ENCODE results near the gene NLRC3. TPM values are rescaled to one million over a fixed set of nuclear protein-coding genes. Genes with fewer than 3 reads are reported as not detected.

NLRC3 gene
- total RNA-seq, 4 donors from 2014 or later: 0.70 to 4.0 (median 1.8) TPM

DNA sequence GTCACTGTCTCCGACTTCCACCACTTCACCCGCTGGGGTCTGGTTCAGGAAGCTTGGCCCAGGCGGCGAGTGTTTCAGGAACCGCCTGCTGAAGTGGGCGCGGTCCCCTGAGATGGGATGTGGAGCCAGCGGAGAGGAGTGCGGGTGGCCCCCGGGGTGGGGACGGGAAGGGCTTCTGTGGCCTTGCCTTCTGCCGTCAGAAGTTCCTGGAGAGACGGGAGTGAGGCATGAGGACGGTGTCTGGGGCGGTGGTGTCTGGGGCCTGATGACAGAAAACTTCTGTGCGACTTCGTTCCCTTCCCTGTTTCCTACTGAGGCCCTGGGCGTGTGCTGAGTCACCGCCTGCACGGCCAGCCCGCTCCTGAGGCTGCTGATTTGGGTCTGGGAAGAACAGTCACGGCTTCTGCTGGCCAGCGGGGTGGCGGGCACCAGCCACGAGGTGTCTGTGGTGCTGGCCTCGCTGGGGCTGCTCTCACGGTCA is 12.3 kb upstream of the NLRC3 start:
- DNase-seq: no peak
- Histone ChIP-seq H3K4me1 (peaks cover 0 to 23% (median 5%) of the 10 kb centered on the region in 3 donors), H3K36me3 (peaks cover 0 to 41% (median 0%) of the 10 kb centered on the region in 3 donors), H3K4me3 (no peak overlapping the region), H3K27ac (no peak overlapping the region), H3K27me3 (no peaks in the 10 kb centered on the region), H3K9me3 (no peaks in the 10 kb centered on the region)
- intact Hi-C loops (cut with DNase I): no loop called here
- no CpG with 5 or more reads among the region's 27 CpGs for WGBS, 2 donors
- no peak for TF ChIP-seq POLR2A (IDR thresholded peaks at IDR 0.05)
- TF ChIP-seq, protein P1, sequence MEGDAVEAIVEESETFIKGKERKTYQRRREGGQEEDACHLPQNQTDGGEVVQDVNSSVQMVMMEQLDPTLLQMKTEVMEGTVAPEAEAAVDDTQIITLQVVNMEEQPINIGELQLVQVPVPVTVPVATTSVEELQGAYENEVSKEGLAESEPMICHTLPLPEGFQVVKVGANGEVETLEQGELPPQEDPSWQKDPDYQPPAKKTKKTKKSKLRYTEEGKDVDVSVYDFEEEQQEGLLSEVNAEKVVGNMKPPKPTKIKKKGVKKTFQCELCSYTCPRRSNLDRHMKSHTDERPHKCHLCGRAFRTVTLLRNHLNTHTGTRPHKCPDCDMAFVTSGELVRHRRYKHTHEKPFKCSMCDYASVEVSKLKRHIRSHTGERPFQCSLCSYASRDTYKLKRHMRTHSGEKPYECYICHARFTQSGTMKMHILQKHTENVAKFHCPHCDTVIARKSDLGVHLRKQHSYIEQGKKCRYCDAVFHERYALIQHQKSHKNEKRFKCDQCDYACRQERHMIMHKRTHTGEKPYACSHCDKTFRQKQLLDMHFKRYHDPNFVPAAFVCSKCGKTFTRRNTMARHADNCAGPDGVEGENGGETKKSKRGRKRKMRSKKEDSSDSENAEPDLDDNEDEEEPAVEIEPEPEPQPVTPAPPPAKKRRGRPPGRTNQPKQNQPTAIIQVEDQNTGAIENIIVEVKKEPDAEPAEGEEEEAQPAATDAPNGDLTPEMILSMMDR (IDR thresholded peaks at IDR 0.05): no peak

DNA sequence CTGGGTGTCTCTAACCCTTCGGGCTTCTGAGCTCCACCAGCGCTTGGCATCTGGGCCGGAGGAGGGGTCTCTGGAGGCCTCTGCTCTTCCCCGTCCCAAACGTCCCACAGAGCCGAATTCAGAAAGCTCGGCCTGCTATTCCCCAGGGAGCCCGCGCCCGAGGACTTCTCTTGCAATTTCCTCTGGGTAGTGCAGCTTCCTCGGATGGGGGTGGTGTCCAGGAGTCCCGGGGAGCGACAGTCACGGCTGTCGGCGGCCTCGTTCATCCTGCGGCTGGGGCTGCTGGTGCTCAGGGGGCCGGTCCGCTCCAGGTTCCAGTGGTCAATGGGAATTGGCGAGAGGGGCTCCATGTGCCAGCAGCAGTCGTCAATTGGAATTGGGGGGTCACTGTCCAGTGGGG is 11.8 kb upstream of the NLRC3 start:
- 74 to 80% methylated on average over 1 to 9 of the region's 22 CpGs for WGBS, 2 donors
- intact Hi-C loops (cut with DNase I): no loop called here

DNA sequence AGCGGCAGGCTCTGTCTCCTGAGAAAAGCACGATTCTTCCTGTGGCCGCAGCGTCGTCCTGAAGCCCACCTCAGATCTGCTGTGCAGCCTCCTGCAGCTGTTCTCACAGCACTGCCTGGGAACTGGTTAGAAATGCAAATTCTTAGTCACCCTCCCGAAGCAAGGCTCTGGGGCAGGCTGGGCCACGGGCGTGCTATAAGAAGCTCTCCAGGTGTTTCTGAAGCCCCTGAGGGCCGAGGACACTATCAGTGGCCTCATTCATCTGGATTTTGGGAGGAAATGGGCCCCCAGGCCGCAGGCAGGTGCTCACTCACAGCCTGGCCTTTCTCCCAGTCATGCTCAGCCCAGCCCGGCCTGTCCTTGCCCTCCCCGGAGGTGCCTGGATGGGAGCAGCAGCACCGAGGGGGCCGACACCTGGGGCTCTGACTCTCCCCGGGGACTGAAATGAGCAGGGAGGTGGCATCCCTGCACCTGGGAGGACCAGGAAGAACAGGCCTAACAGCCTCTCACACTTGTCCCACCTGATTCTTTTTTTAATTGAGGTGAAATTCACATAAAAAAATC is 10.4 kb upstream of the NLRC3 start:
- intact Hi-C loops (cut with DNase I): no loop called here
- no peak for DNase-seq
- TF ChIP-seq, protein P1 (IDR thresholded peaks at IDR 0.05): no peak
- TF ChIP-seq POLR2A (IDR thresholded peaks at IDR 0.05): no peak
- Histone ChIP-seq H3K4me1 (peaks cover 0 to 23% (median 5%) of the 10 kb centered on the region in 3 donors), H3K27ac (no peak overlapping the region), H3K27me3 (no peaks in the 10 kb centered on the region), H3K4me3 (no peak overlapping the region), H3K9me3 (no peaks in the 10 kb centered on the region), H3K36me3 (peaks cover 0 to 54% (median 0%) of the 10 kb centered on the region in 3 donors)
- WGBS, 2 donors: 43 to 66% methylated on average over 3 to 6 of the region's 15 CpGs

More for the DNA sequence above, 11.8 kb upstream of the NLRC3 start:
- Histone ChIP-seq H3K36me3 (peaks cover 0 to 43% (median 0%) of the 10 kb centered on the region in 3 donors), H3K27me3 (no peaks in the 10 kb centered on the region), H3K9me3 (no peaks in the 10 kb centered on the region), H3K27ac (no peak overlapping the region), H3K4me1 (peaks cover 0 to 23% (median 5%) of the 10 kb centered on the region in 3 donors), H3K4me3 (no peak overlapping the region)
- no peak for DNase-seq
- TF ChIP-seq, protein P1 (IDR thresholded peaks at IDR 0.05): no peak
- TF ChIP-seq POLR2A (IDR thresholded peaks at IDR 0.05): no peak

DNA sequence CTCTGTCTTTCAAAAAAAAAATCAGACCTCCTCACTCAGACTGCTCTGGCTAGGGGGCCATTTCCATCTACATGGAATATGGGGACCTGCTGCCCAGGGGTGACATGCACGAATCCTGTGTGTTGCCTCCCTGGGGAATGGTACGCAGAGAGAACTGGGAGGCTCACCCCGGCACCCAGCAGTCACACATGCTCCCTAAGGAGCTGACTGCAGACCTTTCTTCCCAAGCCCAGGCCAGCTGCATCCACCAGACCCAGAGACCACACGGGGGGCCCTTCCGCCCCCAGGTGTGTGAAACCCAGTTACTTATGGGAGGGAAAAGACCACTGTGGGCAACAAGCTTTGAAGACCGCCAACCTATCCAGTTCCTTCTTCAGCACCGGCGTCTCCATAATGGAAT is 7.2 kb upstream of the NLRC3 start:
- H3K27me3 ChIP-seq: peaks cover 0 to 7% (median 0%) of the 10 kb centered on the region in 4 donors
- DNase-seq: no peak
- peaks cover 0 to 24% (median 0%) of the 10 kb centered on the region in 3 donors for H3K4me1 ChIP-seq
- no peak overlapping the region for H3K4me3 ChIP-seq
- TF ChIP-seq, protein P1 (IDR thresholded peaks at IDR 0.05): no peak
- no peak for TF ChIP-seq POLR2A (IDR thresholded peaks at IDR 0.05)
- H3K9me3 ChIP-seq: no peaks in the 10 kb centered on the region
- 94 to 97% methylated on average over 4 to 5 of the region's 8 CpGs for WGBS, 2 donors
- peaks cover 0 to 36% (median 3%) of the 10 kb centered on the region in 3 donors for H3K36me3 ChIP-seq
- no peak overlapping the region for H3K27ac ChIP-seq
- intact Hi-C loops (cut with DNase I): no loop called here

DNA sequence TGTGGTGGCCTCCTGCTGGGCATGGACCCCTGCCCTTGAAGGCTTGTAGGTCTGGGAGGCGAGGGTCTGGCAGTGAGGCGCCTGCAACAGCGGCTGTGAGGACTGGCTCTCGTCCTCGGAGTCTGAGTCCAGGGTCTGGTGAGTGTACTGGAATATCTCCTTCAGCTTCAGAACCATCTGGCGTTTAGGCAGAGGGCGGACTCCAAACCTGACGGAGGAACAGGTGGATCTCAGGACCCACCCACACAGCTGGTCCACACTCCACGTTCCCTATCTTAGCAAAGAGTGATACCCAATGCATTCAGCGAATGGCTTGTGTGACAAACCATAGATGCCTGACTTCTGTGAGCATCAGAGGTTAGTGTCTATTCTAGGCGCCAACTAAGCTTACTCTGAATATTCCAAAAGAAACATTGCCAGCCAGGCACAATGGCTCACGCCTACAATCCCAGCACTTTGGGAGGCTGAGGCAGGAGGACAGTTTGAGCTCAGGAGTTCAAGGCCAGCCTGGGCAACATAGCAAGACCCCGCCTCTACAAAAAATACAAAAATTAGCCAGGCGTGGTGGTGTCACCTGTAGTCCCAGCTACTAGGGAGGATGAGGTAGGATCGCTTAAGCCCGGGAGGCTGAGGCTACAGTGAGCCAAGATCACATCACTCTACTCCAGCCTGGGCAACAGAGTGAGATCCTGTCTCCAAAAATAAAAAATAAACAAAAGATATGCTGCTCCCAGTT is 6.3 kb upstream of the NLRC3 start:
- H3K27me3 ChIP-seq: peaks cover 0 to 11% (median 0%) of the 10 kb centered on the region in 4 donors
- TF ChIP-seq, protein P1 (IDR thresholded peaks at IDR 0.05): no peak
- H3K27ac ChIP-seq: no peak overlapping the region
- no peak for DNase-seq
- H3K36me3 ChIP-seq: peaks cover 0 to 34% (median 3%) of the 10 kb centered on the region in 3 donors
- peaks cover 0 to 34% (median 0%) of the 10 kb centered on the region in 3 donors for H3K4me1 ChIP-seq
- no peaks in the 10 kb centered on the region for H3K9me3 ChIP-seq
- no peak overlapping the region for H3K4me3 ChIP-seq
- WGBS, 2 donors: 92 to 95% methylated on average over 11 of the region's 16 CpGs
- intact Hi-C loops (cut with DNase I): no loop called here

All from esophagus squamous epithelium (tissue), 5 donors.